Cardiac septum (tissue), 1 donor: ENCODE data around the gene CNOT6. TPM values are rescaled to one million over a fixed set of nuclear protein-coding genes. Genes with fewer than 3 reads are reported as not detected.
"Not testable (repeated sequence)": the region's sequence is repeated elsewhere in the genome, so short reads cannot be mapped to it uniquely, and the experiment has no call there.

Experiments
- DNase-seq: peaks from one replicate; pipeline ENCODE4 v3.0.0-alpha.2; 2020; ENCODE audit warnings: low spot score
- intact Hi-C: fragments of 100-400 bp; cut with DNase I; formaldehyde crosslinking; loops from one replicate; pipeline ENCODE4 v1.14.0; 2022
- total RNA-seq: library from RNA; stranded (reverse); fragmentation: NEBNext Ultra II Directional; extraction: Animal tissue kit (Norgen Biotek cat#: 25700); gene quantifications from one replicate; pipeline ENCODE4 v1.2.1, GENCODE V29; 2021
- donor health status: DM: no; HTN: no; CAD: no.

The CNOT6 gene
- total RNA-seq, 1 donor from 2014 or later, result 18.4 TPM

DNA sequence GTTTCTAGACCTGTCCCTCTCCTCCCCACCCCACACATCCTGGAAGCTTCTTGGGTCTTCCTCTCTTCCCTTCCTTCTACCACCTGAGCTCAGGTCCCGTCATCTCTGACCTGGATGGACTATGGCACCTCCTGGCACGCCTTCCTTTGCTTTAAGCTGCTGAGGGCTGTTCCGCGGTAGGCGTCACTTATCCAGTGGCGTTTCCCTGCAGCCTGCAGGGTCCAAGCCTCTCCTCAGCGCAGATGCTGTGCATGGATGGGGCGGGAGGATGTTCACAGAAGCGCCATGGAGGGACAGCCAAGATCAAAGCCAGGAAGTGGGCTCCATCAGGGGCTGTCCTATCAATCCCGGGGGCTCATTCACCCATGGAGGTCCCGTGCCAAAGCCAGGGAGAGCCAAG lies 23.8 kb upstream of the CNOT6 start:
- intact Hi-C loops, result loop anchor here (5.0 kb wide), 1 partner anchor 343 kb away; no protein-coding TSS in a partner anchor
- DNase-seq, result peak; percentile 50

DNA sequence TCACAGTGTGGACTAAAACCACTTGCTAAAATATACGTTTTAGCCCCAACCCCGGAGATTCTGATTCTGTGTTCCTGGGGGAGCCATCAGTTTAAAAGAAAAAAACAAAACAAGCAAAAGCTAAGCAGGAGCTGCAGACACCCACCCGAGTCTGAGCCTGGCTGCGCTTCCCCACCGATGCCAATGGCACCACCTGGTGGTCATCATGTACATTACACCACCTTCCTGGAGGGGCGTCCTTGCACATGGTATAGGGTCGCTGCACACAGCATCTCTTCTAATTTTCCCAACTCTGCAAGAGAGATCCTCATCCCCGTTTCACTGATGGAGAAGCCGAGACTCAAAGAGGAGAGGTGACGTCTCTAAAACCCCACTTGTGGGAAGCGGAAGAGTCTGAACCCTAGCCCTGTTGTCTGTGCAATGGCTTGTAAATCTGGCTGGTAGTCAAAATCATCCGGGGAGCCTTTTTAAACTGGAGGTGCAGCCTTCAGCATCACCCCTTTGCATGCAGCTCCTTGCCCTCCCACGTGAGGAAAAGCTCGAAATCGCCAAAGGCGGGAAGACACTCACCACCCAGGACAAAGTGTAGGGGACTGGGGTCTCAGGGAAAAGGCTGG lies 23.1 kb upstream of the CNOT6 start:
- DNase-seq, result peak; percentile 85
- intact Hi-C loops, result loop anchor here (1.0 to 5.0 kb wide), 2 partner anchors 177 to 344 kb away; no protein-coding TSS in a partner anchor

DNA sequence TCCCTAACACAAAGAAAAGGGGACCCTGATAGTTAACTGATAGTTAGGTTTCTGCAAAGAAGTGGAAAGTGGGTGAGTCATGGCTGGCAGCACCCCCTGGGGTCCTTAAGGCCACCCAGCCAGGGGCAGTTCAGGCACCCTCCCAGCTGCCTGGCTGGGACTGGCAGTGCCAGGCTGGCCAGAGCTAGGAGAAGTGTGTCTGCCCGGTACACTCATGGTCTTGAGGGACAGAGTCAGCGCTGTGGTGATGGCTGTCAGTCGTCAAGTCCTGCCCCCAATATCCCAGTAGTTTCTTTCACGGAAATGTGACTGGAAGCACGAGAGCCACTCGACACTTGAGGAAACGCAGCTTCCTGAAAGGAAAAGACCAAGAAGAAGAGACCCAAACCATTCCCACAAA lies 22.3 kb upstream of the CNOT6 start:
- DNase-seq, result peak; percentile 36
- intact Hi-C loops, result loop anchor here (1.0 to 5.0 kb wide), 2 partner anchors 178 to 345 kb away; no protein-coding TSS in a partner anchor

DNA sequence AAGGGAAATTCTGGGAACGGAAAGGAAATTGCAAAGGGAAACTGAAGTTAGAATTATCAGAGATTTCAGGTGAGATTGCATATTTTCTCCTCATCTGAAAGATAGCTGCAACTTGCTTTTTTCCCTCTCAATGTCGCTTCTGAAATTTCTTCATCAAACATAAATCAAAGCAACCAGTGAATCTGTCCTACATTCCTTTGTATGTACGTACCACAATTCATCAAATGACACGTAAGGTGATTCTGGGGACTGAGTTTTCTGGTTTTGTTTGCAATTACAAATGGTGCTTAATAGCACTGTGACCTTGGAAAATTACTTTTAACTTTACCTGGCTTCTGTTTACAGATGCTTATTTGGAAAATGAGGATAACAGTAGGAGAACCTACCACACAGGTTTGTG lies 21.9 kb upstream of the CNOT6 start:
- intact Hi-C loops, result loop anchor here (5.0 kb wide), 1 partner anchor 345 kb away; no protein-coding TSS in a partner anchor

DNA sequence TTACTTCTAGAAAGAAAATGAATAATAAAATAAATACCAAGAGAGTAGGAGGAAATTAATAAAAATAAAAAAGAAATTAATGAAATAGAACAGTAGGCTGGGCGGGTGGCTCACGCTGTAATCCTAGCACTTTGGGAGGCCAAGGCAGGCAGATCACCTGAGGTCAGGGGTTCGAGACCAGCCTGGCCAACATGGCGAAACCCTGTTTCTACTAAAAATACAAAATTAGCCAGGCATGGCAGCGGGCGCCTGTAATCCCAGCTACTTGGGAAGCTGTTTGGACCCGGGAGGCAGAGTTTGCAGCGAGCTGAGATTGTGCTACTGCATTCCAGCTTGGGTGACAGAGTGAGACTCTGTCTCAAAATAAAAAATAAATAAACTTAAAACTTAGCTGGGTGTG lies 20.8 kb upstream of the CNOT6 start:
- intact Hi-C loops, result loop anchor here (5.0 kb wide), 1 partner anchor 346 kb away; no protein-coding TSS in a partner anchor

More for the DNA sequence above, 21.9 kb upstream of the CNOT6 start:
- no peak for DNase-seq

DNA sequence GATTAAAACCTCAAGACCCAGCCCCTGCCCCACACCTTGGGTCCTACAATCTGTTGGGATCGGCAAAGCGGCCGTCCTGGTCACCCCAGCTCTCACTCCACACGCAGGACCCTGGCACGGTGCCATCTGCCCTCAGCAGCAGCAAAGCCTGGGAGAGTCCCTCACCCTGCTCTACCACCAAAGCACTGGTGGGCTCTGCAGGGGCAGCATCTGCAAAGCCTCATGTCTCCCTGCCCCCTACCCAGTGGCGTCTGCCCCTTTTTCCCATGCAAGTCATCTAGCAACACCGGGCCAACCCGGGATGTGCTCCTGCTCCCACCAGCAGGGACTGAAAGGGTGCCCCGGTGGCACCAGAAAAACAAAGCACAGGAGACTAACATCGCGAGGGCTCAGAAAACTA lies 19.6 kb upstream of the CNOT6 start:
- intact Hi-C loops, result loop anchor here (5.0 kb wide), 1 partner anchor 347 kb away; no protein-coding TSS in a partner anchor
- DNase-seq, result peak; percentile 53

More for the DNA sequence above, 20.8 kb upstream of the CNOT6 start:
- peak; percentile 55 for DNase-seq

DNA sequence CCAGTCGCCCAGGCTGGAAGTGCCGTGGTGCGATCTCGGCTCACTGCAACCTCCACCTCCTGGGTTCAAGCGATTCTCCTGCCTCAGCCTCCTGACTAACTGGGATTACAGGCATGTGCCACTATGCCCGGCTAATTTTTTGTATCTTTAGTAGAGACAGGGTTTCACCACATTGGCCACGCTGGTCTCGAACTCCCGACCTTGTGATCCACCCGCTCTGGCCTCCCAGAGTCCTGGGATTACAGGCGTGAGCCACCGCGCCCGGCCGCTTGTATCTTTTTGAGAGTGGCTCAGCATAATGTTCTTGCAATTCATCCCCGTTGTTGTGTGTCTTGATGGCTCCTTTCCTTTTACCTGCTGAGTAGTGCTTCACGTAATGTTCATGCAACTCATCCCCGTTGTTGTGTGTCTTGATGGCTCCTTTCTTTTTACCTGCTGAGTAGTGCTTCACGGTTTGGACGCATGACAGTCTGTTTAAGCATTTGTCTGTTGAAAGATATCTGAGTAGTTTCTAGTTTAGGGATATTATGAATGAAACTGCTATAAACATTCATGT lies 18.1 kb upstream of the CNOT6 start:
- DNase-seq, intact Hi-C loops: not testable (repeated sequence)

GRCh38 chr5:180484813-180485212 lies 9.4 kb upstream of the CNOT6 start:
- intact Hi-C loops, result no loop called here
- DNase-seq, result no peak

GRCh38 chr5:180486636-180487149 lies 7.5 kb upstream of the CNOT6 start:
- intact Hi-C loops, result no loop called here
- DNase-seq, result no peak

DNA sequence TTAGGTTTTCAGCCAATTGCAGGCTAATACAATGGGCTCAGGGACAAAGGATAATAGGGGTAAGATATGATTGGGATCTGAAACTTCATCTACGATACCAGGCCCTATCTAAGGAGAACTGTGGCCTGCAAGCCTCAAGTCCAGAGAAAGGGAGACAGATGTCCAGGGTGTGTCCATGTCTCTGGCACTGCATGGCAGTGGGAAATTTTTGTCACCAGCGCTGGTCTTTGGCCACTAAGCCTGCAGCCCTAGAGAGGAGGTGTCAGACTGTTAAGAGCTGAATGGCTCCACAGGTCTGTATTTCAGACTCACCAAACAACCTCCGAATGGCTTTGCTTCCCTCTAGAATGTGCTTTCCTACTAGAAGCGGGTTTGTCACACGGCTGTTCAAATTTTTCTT lies 6.6 kb upstream of the CNOT6 start:
- intact Hi-C loops, result no loop called here
- DNase-seq, result no peak

DNA sequence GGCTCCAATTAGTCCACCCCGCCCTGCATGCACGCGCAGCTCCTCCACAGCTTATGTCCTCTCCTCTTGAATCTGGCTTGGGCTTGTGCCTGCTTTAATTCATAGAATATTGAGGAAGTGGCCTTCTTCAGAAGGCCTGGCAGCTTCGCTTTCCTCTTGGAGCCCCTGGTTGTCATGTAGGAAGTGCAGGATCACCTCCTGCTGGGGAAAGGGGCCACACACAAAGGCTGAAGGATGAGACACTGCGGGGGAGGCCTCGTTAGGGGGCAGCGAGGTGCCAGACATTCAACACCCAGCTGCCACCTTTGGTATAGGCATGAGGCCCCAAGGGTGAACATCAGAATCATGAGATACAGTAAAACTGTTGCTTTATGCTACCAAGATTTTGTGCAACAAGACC lies 2.7 kb upstream of the CNOT6 start:
- DNase-seq, result no peak
- intact Hi-C loops, result no loop called here

DNA sequence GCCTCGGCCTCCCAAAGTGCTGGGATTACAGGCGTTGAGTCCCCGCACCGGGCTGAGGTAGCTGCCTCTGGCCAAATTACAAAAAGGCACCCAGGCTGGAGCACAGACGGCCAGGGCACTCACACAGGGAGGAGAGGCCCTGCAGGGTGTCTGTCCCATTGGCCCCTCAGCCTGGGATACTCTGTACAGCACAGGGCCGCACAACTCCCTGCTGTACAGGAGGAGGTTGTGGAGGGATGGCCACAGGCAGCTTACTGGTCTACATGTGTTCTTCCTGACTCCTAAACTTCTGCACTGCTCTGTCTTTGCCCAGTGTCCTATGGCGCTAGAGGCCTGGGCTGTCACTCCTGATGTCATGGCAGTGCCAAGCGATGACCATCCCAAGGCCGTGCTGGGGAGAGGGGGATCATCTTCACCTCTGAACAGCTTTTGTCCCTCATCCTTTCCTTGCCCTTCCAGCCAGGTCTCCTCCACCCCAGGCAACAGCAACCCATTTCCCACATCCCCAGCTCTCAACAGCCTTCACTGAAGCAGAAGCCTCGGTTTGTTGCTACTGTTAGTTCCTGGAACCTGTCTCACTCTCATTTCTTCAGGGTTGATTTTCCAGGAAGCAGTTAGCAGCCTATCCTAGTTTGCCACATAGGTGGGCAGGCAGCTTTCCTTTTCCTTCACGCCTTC lies 1.8 kb upstream of the CNOT6 start:
- no peak for DNase-seq
- intact Hi-C loops, result no loop called here

- intact Hi-C loops, result no loop called here
- peak; percentile 79 for DNase-seq
Observed at GRCh38 chr5:180494510-180495181, 467 bp downstream of the CNOT6 start.

DNA sequence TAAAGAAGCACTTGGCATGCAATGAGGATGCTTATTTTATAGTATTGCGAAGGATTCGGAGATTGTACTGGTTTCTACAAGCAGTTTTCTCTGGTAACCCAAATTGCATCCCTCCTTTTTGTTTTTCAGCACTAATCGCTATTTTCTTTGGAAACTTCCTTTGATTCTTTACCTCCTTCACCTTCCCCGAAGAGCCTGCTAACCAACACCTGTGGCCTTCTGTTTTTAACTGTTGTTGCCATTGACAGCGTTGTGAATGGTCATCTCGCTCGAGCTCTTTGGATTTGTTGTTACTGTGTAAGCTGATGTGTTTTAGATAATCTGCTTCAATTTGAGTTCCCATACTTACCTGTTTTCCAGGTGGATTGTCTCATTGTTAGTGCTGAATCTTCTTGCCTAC lies 1.1 kb downstream of the CNOT6 start:
- intact Hi-C loops, result no loop called here
- no peak for DNase-seq

DNA sequence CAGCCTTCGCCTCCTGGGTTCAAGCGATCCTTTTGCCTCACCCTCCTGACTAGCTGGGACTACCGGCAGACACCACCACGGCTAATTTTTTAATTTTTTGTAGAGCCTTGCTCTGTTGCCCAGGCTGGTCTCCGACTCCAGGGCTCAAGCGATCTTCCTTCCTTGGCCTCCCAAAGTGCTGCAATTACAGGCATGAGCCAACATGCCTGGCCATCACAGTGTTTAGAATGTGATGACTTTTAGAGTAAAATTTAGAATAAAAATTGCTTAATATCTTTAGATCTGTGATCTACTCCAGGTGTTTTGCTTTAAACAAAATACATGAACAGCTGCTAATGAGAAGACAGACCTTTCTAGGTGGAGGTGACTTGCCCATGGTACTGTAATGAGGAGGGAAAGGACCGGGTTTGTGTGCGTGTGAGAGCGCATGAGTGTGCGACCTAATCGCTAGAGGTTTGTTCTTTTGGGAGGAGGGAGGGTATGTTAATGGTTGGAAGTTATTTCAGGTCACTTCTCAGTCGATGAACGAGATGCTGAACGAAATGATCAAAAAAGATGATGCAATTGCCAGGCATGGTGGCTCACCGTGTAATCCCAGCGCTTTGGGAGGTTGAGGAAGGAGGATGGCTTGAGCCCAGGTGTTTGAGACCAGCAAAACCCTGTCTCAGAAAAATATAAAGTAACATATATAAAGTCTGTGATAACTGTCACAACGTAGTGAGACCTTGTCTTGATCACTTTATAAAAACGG lies 2.0 kb downstream of the CNOT6 start:
- intact Hi-C loops, result no loop called here

DNA sequence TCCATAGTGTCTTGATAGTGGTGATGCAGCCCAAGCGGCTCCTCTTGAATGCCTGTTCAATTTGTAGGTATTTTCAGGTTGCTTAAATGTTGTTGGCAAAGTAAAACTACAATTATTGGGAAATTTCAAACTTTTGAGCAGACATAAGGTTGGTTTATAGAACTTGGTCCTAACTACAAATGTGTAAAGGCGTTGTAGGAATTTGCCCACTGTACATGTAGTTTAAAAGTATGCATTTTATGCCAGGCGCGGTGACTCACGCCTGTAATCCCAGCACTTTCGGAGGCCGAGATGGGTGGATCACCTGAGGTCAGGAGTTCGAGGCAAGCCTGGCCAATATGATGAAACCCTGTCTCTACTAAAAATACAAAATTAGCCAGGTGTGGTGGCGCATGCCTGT lies 2.6 kb downstream of the CNOT6 start:
- intact Hi-C loops, DNase-seq: not testable (repeated sequence)

More for the DNA sequence above, 2.0 kb downstream of the CNOT6 start:
- no peak for DNase-seq

DNA sequence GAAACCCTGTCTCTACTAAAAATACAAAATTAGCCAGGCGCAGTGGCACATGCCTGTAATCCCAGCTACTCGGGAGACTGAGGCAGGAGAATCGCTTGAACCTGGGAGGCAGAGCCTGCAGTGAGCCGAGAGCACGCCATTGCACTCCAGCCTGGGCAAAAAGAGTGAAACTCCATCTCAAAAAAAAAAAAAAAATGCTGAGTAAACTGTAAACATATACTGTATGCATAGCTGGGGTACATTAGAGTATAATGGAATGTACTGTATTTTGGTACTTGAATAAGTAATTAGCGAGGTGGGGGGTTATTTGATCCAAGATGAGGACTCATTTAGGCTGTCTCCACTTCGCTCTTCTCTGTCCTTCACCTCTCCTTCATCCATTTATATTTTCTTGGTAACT lies 3.7 kb downstream of the CNOT6 start:
- DNase-seq, intact Hi-C loops: not testable (repeated sequence)

DNA sequence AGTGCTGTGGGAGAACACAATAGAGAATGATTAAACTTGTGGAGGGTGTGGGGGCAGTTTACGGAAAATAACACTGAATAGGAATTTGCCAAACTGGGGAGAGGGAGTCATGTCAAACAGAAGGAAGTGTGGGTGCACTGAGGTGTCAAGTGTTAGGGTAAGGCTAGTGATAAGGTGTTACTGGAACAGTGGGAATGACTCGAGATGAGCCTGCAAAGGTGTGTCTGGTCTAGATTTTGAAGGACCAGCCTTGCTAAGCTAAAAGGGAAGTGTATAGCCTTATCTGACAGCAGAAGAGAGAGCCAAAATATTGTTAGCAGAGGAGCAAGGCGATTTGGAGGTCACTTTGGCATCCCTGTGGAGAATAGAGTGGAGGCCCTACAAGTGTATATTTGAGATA lies 4.2 kb downstream of the CNOT6 start:
- DNase-seq, result no peak
- intact Hi-C loops, result no loop called here

- no peak for DNase-seq
- intact Hi-C loops, result no loop called here
Observed at GRCh38 chr5:180499684-180500083, 5.5 kb downstream of the CNOT6 start.
